ENCODE measurements around the gene SLC22A23. TPM values are rescaled to one million over a fixed set of nuclear protein-coding genes. Genes with fewer than 3 reads are reported as not detected.
"Not testable (repeated sequence)": the region's sequence is repeated elsewhere in the genome, so short reads cannot be mapped to it uniquely, and the experiment has no call there.

The SLC22A23 gene
- total and polyA plus RNA-seq, 7 donors, result 8.1 to 18.7 (median 12.0) TPM

DNA sequence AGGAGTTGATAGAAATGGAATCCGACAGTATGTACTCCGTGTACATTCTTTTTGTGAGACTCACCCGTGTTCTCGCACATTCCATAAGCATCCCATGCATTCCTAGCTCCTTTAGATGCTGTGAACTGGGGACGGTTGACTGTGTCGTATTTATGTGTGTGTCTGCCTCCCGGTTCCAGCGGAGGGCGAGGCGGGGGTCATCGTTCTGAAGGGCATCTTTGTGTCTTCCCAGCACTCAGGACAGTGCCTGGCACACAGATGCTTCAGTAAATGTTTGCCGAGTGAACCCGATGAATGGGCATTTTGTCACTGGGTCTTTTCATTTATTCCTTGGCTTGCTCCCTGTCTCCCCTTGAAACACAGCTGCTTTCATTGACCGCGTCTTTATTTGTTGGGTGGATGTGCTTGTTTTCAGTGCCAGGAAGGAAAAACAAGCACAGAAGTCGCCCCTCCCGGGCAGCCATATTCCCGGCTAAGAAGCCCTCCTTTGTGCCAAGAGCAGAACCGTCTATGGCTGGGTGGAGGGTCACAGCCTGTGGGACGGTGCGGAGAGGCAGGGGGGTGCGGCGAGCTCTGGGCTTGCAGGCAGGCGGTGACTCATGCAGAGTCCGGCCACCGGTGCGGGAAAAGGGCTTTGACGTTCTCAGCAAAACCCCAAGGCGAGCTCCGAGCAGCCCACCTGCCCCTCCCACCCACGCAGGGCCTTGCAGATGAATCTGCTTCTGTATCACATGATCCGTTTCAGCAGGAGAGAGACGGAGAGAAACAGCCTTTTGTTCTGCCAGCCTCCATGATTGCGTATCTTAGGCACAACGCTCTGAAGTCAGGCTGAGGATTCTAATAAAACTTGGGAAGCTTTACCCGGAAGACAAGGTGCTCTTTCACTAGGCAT lies 209.3 kb downstream of the SLC22A23 start:
- WGBS, 2 donors, result 30 to 49% methylated on average over 36 of the region's 36 CpGs
- peak; percentile 91 for DNase-seq
- Histone ChIP-seq H3K9me3 (no peaks in the 10 kb centered on the region), H3K4me1 (peaks cover 0 to 33% (median 25%) of the 10 kb centered on the region in 4 donors), H3K36me3 (no peaks in the 10 kb centered on the region), H3K27ac (peak overlapping the region; percentile 66 to 80 (median 76)), H3K27me3 (no peaks in the 10 kb centered on the region), H3K4me3 (peak overlapping the region; percentile 18 to 46 (median 42))
- TF ChIP-seq POLR2AphosphoS5 (IDR thresholded peaks at IDR 0.05), result peak in 3 of 4 donors; percentile 6 to 65 (median 53)
- TF ChIP-seq EP300 (IDR thresholded peaks at IDR 0.05), result no peak
- intact Hi-C loops (cut with DNase I), result loop anchor here (2.0 kb wide), 1 partner anchor 17 kb away; no protein-coding TSS in a partner anchor

DNA sequence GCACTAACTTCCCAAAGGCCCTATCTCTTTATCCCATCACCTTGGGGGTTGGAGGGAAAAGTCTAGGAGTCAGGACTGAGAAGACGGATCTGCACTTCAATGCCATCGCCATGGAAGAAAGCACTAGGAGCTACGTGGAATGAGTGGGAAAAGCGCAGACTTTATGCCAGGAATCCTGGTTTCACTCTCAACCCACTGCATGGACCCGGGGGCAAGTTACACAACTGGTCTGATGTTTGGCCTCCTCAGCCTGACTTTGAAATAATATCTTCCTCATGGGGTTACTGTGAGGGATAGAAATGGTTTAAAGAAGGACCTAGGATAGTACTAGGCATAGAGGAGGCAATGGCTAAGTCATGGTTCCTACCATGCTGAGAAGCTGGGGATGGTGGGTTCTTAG lies 211.6 kb downstream of the SLC22A23 start:
- intact Hi-C loops (cut with DNase I), result no loop called here
- 92 to 96% methylated on average over 5 of the region's 5 CpGs for WGBS, 2 donors
- no peak overlapping the region for H3K27ac ChIP-seq

DNA sequence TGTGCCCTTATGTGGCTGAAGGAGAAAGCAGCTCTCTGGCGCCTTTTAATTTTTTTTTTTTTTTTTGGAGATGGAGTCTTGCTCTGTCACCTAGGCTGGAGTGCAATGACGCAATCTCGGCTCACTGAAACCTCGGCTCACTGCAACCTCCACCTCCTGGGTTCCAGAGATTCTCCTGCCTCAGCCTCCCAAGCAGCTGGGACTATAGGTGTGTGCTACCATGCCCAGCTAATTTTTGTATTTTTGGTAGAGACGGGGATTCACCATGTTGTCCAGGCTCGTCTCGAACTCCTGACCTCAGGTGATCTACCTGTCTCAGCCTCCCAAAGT lies 212.1 kb downstream of the SLC22A23 start:
- H3K4me1 ChIP-seq, result peaks cover 0 to 19% (median 12%) of the 10 kb centered on the region in 4 donors
- DNase-seq; H3K4me3 ChIP-seq; H3K27me3 ChIP-seq; H3K27ac ChIP-seq; H3K9me3 ChIP-seq; intact Hi-C loops (cut with DNase I); H3K36me3 ChIP-seq: not testable (repeated sequence)
- 94 to 95% methylated on average over 7 of the region's 7 CpGs for WGBS, 2 donors

More for the DNA sequence above, 211.6 kb downstream of the SLC22A23 start:
- no peak for DNase-seq
- H3K4me3 ChIP-seq, result no peak overlapping the region
- no peaks in the 10 kb centered on the region for H3K27me3 ChIP-seq
- H3K36me3 ChIP-seq, result no peaks in the 10 kb centered on the region
- H3K9me3 ChIP-seq, result no peaks in the 10 kb centered on the region
- no peak for TF ChIP-seq POLR2A (IDR thresholded peaks at IDR 0.05)
- peaks cover 0 to 21% (median 12%) of the 10 kb centered on the region in 4 donors for H3K4me1 ChIP-seq

GRCh38 chr6:3244003-3244831 lies 212.6 kb downstream of the SLC22A23 start:
- no peak overlapping the region for H3K27ac ChIP-seq
- TF ChIP-seq POLR2AphosphoS5 (IDR thresholded peaks at IDR 0.05), result no peak
- TF ChIP-seq POLR2A (IDR thresholded peaks at IDR 0.05), result no peak
- peaks cover 0 to 16% (median 12%) of the 10 kb centered on the region in 4 donors for H3K4me1 ChIP-seq
- no peak overlapping the region for H3K4me3 ChIP-seq
- no peaks in the 10 kb centered on the region for H3K27me3 ChIP-seq
- WGBS, 2 donors, result 71 to 90% methylated on average over 8 of the region's 8 CpGs
- intact Hi-C loops (cut with DNase I), result no loop called here
- no peak for DNase-seq
- H3K9me3 ChIP-seq, result no peaks in the 10 kb centered on the region
- H3K36me3 ChIP-seq, result no peaks in the 10 kb centered on the region

DNA sequence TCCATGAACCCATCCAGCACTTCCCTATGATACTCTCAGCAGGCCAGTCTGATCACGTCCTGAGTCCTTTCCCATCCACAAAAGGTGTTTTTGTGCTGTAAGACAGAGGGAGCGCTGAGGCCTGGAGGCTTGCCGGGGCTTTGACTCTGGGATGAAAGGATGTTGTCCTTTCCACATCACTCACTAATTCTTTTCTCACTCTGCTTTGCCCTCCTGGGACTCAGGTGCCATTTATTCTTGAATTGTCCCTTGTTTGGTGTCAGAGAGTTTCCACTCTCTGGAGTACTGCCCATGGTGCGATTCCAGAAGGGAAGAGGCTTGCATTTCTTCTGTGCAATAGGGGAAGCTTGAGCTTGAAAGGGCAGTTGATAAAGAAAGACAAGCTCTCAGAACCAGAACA lies 214.1 kb downstream of the SLC22A23 start:
- peaks cover 0 to 7% (median 4%) of the 10 kb centered on the region in 4 donors for H3K4me1 ChIP-seq
- DNase-seq, result no peak
- H3K4me3 ChIP-seq, result no peak overlapping the region
- no peaks in the 10 kb centered on the region for H3K27me3 ChIP-seq
- no peaks in the 10 kb centered on the region for H3K9me3 ChIP-seq
- H3K36me3 ChIP-seq, result no peaks in the 10 kb centered on the region
- TF ChIP-seq CTCF (IDR thresholded peaks at IDR 0.05), result no peak
- TF ChIP-seq EP300 (IDR thresholded peaks at IDR 0.05), result no peak
- TF ChIP-seq POLR2A (IDR thresholded peaks at IDR 0.05), result no peak
- no peak for TF ChIP-seq POLR2AphosphoS5 (IDR thresholded peaks at IDR 0.05)
- intact Hi-C loops (cut with DNase I), result no loop called here
- WGBS, 2 donors, result 89 to 93% methylated on average over 4 of the region's 4 CpGs
- H3K27ac ChIP-seq, result no peak overlapping the region

- H3K27ac ChIP-seq; DNase-seq; intact Hi-C loops (cut with DNase I); H3K9me3 ChIP-seq; H3K4me1 ChIP-seq; H3K36me3 ChIP-seq; H3K4me3 ChIP-seq; H3K27me3 ChIP-seq: not testable (repeated sequence)
- WGBS, 2 donors, result 94% methylated on average over 4 of the region's 4 CpGs
These were observed 215.1 kb downstream of the SLC22A23 start for GRCh38 chr6:3241745-3242144.

DNA sequence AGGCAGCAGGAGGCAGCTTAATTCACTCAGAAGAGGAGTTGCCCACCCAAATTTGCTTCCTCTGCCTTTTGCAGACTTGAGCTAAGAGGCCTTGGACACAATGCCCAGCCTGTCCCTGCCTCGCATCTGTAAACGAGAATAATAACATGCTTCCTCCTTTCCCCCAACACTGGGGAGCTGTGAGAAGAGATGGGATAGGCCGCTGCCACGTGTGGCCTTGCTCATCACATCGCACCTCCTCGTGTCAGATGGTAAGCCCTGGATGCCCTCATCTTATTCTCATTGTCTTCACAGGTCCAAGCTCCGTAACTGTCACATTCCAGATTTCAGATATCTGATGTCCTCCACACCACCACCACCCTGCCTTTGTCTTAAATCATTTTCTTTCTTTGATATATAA lies 216.3 kb downstream of the SLC22A23 start:
- DNase-seq, result no peak
- no peaks in the 10 kb centered on the region for H3K36me3 ChIP-seq
- TF ChIP-seq CTCF (IDR thresholded peaks at IDR 0.05), result no peak
- TF ChIP-seq POLR2A (IDR thresholded peaks at IDR 0.05), result no peak
- no peak for TF ChIP-seq EP300 (IDR thresholded peaks at IDR 0.05)
- no peak for TF ChIP-seq POLR2AphosphoS5 (IDR thresholded peaks at IDR 0.05)
- 74 to 82% methylated on average over 7 of the region's 7 CpGs for WGBS, 2 donors
- H3K27me3 ChIP-seq, result no peaks in the 10 kb centered on the region
- intact Hi-C loops (cut with DNase I), result no loop called here
- H3K4me1 ChIP-seq, result no peaks in the 10 kb centered on the region
- H3K9me3 ChIP-seq, result no peaks in the 10 kb centered on the region
- H3K27ac ChIP-seq, result no peak overlapping the region
- no peak overlapping the region for H3K4me3 ChIP-seq

All from sigmoid colon (tissue), 7 donors.